ENCODE results near the gene KIN. TPM values are rescaled to one million over a fixed set of nuclear protein-coding genes. Genes with fewer than 3 reads are reported as not detected.

Gene KIN, protein sequence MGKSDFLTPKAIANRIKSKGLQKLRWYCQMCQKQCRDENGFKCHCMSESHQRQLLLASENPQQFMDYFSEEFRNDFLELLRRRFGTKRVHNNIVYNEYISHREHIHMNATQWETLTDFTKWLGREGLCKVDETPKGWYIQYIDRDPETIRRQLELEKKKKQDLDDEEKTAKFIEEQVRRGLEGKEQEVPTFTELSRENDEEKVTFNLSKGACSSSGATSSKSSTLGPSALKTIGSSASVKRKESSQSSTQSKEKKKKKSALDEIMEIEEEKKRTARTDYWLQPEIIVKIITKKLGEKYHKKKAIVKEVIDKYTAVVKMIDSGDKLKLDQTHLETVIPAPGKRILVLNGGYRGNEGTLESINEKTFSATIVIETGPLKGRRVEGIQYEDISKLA
- 10 to 100 TPM; 12.8 to 16.1 (median 15.0) TPM for total RNA-seq (2021; fragmentation: NEBNext Ultra II Directional; extraction: Animal tissue kit (Norgen Biotek cat#: 25700))
- long read RNA-seq, full-length matches to known transcripts, result 5 of 26 reads
- long read RNA-seq, partial matches to known transcripts, result 17 of 26 reads
- long read RNA-seq, other reads (novel, unspliced or antisense), result 4 of 26 reads

DNA sequence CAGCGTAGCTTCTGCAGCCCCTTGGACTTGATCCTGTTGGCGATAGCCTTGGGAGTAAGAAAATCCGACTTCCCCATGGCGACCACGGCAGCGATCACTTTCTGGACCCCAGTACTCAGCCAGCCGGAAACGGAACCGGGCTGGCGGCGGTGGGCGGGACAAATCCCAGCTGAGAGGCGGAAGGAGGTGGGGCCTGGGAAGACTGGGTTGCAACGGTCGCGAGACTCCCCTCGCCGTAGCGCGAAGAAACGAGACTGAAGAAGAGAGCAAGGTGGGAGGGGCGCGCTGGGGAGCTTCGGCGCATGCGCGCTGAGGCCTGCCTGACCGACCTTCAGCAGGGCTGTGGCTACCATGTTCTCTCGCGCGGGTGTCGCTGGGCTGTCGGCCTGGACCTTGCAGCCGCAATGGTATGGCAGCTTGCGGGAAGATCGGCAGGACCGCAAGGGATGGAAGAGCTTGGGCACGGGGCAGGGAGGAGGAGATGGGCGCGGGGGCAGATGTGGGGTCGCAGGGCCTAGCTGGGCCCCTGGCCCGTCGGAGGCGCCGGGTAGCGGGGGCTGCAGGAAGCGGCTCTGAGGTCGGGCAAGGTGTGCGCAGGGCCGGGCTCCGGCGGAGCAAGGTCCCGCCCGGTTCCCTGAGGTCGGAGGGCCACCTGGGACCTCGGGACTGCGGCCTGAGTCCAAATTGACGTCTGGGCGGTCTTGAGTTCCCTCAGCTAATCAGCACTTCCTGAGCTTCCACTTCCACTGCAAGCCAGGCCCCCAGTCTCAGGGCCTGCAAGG lies at the start of gene KIN, which contains the start of gene ATP5F1C:
TSS of gene KIN (minus strand) at position 137 of the 782 bp plus-strand sequence. CDS start at position 77, 60 bp downstream.
TSS of gene ATP5F1C (plus strand) at position 321 of the 782 bp plus-strand sequence. CDS start at position 352, 31 bp downstream.
- Mint-ChIP-seq H3K9me3 (no peaks in the 10 kb centered on the region), H3K27me3 (ENCODE audit: insufficient read depth) (no peaks in the 10 kb centered on the region), H3K4me1 (ENCODE audit: low read depth) (peaks cover 47% of the 10 kb centered on the region), H3K4me3 (no peak within 1 kb of the TSS), H3K27ac (no peak within 1 kb of the TSS; the same call in 1 of the 2 replicates), H3K36me3 (ENCODE audit: low read depth) (peaks cover 29% of the 10 kb centered on the region)
- peak; percentile 95 for DNase-seq
- TF ChIP-seq, protein P1, sequence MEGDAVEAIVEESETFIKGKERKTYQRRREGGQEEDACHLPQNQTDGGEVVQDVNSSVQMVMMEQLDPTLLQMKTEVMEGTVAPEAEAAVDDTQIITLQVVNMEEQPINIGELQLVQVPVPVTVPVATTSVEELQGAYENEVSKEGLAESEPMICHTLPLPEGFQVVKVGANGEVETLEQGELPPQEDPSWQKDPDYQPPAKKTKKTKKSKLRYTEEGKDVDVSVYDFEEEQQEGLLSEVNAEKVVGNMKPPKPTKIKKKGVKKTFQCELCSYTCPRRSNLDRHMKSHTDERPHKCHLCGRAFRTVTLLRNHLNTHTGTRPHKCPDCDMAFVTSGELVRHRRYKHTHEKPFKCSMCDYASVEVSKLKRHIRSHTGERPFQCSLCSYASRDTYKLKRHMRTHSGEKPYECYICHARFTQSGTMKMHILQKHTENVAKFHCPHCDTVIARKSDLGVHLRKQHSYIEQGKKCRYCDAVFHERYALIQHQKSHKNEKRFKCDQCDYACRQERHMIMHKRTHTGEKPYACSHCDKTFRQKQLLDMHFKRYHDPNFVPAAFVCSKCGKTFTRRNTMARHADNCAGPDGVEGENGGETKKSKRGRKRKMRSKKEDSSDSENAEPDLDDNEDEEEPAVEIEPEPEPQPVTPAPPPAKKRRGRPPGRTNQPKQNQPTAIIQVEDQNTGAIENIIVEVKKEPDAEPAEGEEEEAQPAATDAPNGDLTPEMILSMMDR (IDR thresholded peaks at IDR 0.05), result no peak

DNA sequence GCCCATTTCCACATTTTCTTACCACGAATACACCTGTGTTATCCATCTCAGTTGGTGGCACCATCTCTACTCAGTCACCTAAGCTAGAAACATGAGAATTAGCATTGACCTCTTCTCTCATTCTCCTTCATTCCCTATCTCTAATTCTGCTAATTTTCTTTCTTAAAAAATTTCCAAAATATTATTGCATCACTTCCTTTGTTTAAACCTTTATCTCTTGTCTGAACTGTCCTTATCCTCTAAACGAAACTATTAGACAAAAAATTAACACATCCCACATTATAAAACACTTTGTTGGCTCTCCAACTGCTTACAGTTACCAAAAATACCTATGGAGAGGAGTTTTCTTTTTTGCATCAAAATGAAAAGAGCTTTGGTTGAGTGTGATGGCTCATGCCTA lies 48.8 kb upstream of the KIN start:
- H3K4me1 Mint-ChIP-seq (ENCODE audit: low read depth), result peaks cover 6% of the 10 kb centered on the region; the same call in 1 of the 2 replicates

DNA sequence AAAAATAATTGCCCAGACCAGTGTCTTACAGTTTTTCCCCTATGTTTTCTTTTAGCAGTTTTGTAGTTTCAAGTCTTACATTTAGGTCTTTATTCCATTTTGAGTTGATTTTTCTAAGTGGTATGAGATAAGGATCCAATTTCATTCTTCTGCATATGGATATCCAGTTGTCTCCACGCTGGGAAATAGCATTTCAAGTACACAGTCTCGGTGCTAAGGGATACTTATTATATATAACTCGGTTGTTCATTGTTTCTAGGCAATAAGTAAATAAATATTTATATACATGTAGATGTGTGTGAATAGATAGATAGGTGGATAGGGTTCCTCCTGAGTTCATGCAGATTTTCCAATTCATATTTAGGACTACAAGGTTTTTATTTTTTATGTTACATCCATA lies 46.5 kb upstream of the KIN start:
- Mint-ChIP-seq H3K4me1 (ENCODE audit: low read depth) (peaks cover 6% of the 10 kb centered on the region; the same call in 1 of the 2 replicates), H3K4me3 (no peak overlapping the region)

More for the DNA sequence above, 48.8 kb upstream of the KIN start:
- H3K9me3 Mint-ChIP-seq, result no peaks in the 10 kb centered on the region
- H3K27me3 Mint-ChIP-seq (ENCODE audit: insufficient read depth), result no peaks in the 10 kb centered on the region; the same call in 1 of the 2 replicates
- DNase-seq, result no peak
- H3K27ac Mint-ChIP-seq, result no peak overlapping the region
- H3K4me3 Mint-ChIP-seq, result no peak overlapping the region
- peaks cover 14% of the 10 kb centered on the region; the same call in 1 of the 2 replicates for H3K36me3 Mint-ChIP-seq (ENCODE audit: low read depth)
- TF ChIP-seq, protein P1 (IDR thresholded peaks at IDR 0.05), result no peak

DNA sequence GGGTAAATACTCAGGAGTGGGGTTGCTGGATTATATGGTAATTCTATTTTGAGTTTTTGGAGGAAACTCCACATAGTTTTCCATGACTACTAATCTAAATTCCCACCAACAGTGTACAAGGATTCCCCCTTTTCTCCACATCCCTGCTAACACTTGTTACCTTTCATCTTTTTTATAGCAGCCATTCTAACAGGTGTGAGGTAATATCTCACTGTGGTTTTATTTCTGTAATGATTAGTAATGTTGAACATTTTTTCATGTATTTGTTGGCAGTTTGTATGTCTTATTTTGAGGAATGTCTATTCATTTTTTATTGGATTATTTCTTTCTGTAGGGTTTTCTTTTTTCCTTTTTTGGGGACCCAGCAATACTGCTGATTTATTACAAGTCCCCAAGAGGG lies 45.4 kb upstream of the KIN start:
- peaks cover 18% of the 10 kb centered on the region; the same call in 1 of the 2 replicates for H3K36me3 Mint-ChIP-seq (ENCODE audit: low read depth)
- no peaks in the 10 kb centered on the region for H3K9me3 Mint-ChIP-seq
- no peak for DNase-seq
- no peak overlapping the region for H3K27ac Mint-ChIP-seq
- H3K4me1 Mint-ChIP-seq (ENCODE audit: low read depth), result peaks cover 6% of the 10 kb centered on the region; the same call in 1 of the 2 replicates
- no peaks in the 10 kb centered on the region; the same call in 1 of the 2 replicates for H3K27me3 Mint-ChIP-seq (ENCODE audit: insufficient read depth)
- TF ChIP-seq, protein P1 (IDR thresholded peaks at IDR 0.05), result no peak
- no peak overlapping the region for H3K4me3 Mint-ChIP-seq

More for the DNA sequence above, 46.5 kb upstream of the KIN start:
- peaks cover 14% of the 10 kb centered on the region; the same call in 1 of the 2 replicates for H3K36me3 Mint-ChIP-seq (ENCODE audit: low read depth)
- no peaks in the 10 kb centered on the region; the same call in 1 of the 2 replicates for H3K27me3 Mint-ChIP-seq (ENCODE audit: insufficient read depth)
- H3K9me3 Mint-ChIP-seq, result no peaks in the 10 kb centered on the region
- no peak for DNase-seq
- TF ChIP-seq, protein P1 (IDR thresholded peaks at IDR 0.05), result no peak
- no peak overlapping the region for H3K27ac Mint-ChIP-seq

DNA sequence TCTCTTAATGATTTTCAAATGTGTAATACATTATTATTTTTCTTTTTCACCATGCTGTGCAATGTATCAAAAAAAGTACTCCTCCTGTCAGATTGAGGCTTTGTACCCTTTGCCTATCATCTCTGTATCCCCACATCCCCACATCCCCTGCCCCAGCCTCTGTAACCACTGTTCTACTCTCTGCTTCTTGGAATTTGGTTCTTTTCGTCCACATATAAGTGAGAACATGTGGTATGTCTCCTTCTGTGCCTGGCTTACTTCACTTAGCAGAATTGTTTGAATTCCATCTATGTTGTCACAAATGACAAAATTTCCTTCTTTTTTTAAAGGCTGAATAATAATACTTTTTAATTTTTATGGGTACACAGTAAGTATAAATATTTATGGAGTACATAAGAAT lies 44.3 kb upstream of the KIN start:
- peaks cover 8% of the 10 kb centered on the region for H3K4me1 Mint-ChIP-seq (ENCODE audit: low read depth)
- TF ChIP-seq, protein P1 (IDR thresholded peaks at IDR 0.05), result no peak
- no peak for DNase-seq
- H3K4me3 Mint-ChIP-seq, result no peak overlapping the region
- H3K27me3 Mint-ChIP-seq (ENCODE audit: insufficient read depth), result no peaks in the 10 kb centered on the region; the same call in 1 of the 2 replicates
- H3K36me3 Mint-ChIP-seq (ENCODE audit: low read depth), result peaks cover 23% of the 10 kb centered on the region; the same call in 1 of the 2 replicates
- no peaks in the 10 kb centered on the region for H3K9me3 Mint-ChIP-seq
- H3K27ac Mint-ChIP-seq, result no peak overlapping the region
